Left lung (tissue), 10 donors: ENCODE data around the gene ZCCHC18. TPM values are rescaled to one million over a fixed set of nuclear protein-coding genes. Genes with fewer than 3 reads are reported as not detected.

Source experiments
- ATAC-seq: fragments of 200-7000 bp; cut with Tn5 transposase; one replicate; pipeline ENCODE4 v1.9.1; 2020; ENCODE audit warnings: moderate library complexity
- DNase-seq, 4 donors: peaks; one replicate each; pipeline ENCODE4 v3.0.0-alpha.2; 2013 to 2020
- H3K27ac ChIP-seq, 2 donors: fragments of 200-600 bp; sonication (generic) in 1 of 2; one replicate each; pipeline versions ENCODE4 v1.5.0 to v1.8.0; 2020 to 2021
- H3K27me3 ChIP-seq, 2 donors: fragments of 200-600 bp; sonication (generic) in 1 of 2; one replicate each; pipeline versions ENCODE4 v1.5.0 to v1.8.0; 2020 to 2021
- H3K36me3 ChIP-seq, 2 donors: fragments of 200-600 bp; sonication (generic) in 1 of 2; one replicate each; pipeline versions ENCODE4 v1.5.0 to v1.8.0; 2020 to 2021
- H3K4me1 ChIP-seq, 2 donors: fragments of 200-600 bp; one replicate each; pipeline ENCODE4 v1.8.0; 2021
- H3K4me3 ChIP-seq, 2 donors: fragments of 200-600 bp; sonication (generic) in 1 of 2; one replicate each; pipeline versions ENCODE4 v1.5.0 to v1.8.0; 2020 to 2021; ENCODE audit warnings: mild to moderate bottlenecking in 1 of 2
- H3K9me3 ChIP-seq, 2 donors: fragments of 200-600 bp; sonication (generic) in 1 of 2; one replicate each; pipeline versions ENCODE4 v1.5.0 to v1.8.0; 2020 to 2021
- CTCF ChIP-seq, 2 donors: fragments of 200-600 bp; sonication (generic) in 1 of 2; IDR thresholded peaks; one replicate each; pipeline versions ENCODE4 v1.5.0 to v1.8.0; 2021; ENCODE audit warnings: antibody characterized with exemption in 2 of 2
- intact Hi-C, 2 donors: fragments of 100-400 bp; cut with DNase I; formaldehyde crosslinking; loops; one replicate each; pipeline versions ENCODE4 v1.11.2 to v1.14.2; 2022
- polyA plus RNA-seq, 6 donors: library from polyadenylated mRNA; unstranded; fragments of 120-200 nt; gene quantifications; one replicate each; pipeline ENCODE4 v1.2.1, GENCODE V29; 2013; ENCODE audit not compliant: insufficient read length in 6 of 6
- total RNA-seq, 2 donors: library from RNA; stranded (reverse); fragmentation: NEBNext Ultra II Directional; extraction: Animal tissue kit (Norgen Biotek cat#: 25700); gene quantifications; one replicate each; pipeline ENCODE4 v1.2.1, GENCODE V29; 2021
- donor health status: DM: no; HTN: yes; CAD: no.
- donor health status: DM: no; HTN: no; CAD: no.

The ZCCHC18 gene
- total and polyA plus RNA-seq, 8 donors = 0.42 to 5.7 (median 4.8) TPM

DNA sequence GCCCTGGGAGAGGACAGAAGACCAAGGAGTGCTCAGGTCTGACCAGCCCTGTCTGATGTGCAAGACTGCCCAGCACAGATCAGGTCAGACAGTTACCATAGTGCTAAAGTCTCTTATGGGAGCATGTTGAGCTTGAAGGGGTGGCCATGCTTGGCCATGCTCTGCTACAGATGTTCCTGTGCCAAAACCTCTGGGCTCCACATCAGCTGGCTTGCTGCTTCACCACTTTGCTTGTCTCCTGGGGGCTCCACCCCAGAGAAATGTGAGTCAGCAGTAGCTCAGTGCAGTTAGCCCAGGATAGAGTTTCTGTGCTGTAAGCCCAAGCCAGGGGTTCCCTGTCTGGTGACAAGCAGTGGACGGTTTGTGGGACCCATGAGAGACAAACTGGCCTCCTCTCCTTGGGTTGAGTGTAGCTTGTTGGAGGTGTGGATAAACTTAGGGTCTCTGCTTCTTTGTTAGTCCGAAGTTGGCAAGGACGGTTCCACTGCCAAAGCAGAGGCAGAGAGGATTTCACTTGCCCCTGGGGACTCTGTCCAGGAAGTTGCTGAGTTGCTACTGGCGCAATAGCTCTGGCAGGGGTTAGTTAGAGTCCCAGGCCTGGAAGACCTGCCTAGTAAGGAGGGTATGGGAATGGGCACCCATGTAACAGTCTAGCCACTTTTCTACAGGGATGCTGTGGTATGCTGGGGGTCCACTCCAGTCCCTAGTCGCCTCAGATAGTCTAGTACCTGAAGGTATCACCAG is 27.6 kb upstream of the ZCCHC18 start:
- intact Hi-C loops = no loop called here
- DNase-seq = no peak
- no peaks in the 10 kb centered on the region for H3K27me3 ChIP-seq
- no peaks in the 10 kb centered on the region for H3K4me1 ChIP-seq
- no peaks in the 10 kb centered on the region for H3K36me3 ChIP-seq
- H3K27ac ChIP-seq = no peak overlapping the region
- TF ChIP-seq CTCF (IDR thresholded peaks at IDR 0.05) = no peak
- no peak for ATAC-seq
- H3K4me3 ChIP-seq = no peak overlapping the region
- H3K9me3 ChIP-seq = no peaks in the 10 kb centered on the region

DNA sequence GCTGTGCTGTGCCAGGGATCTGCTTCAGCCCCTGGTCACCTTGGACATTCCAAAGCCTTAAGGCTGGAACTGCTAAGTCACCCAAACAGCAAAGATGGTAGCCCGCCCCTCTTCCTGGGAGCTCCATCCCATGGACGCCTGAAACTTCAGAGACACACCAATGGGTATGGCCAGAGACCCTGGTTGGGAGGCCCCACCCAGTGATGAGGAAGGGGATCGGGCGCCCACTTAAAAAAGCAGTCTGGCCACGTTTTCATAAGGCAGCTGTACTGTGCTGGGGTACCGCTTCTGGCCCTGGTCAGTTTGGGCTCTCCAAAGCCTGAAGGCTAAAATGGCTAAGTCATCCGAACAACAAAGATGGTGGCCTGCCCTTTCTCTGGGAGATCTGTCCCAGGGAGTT is 26.8 kb upstream of the ZCCHC18 start:
- Histone ChIP-seq H3K27ac (no peak overlapping the region), H3K36me3 (no peaks in the 10 kb centered on the region), H3K27me3 (no peaks in the 10 kb centered on the region), H3K4me1 (no peaks in the 10 kb centered on the region), H3K4me3 (no peak overlapping the region), H3K9me3 (no peaks in the 10 kb centered on the region)
- DNase-seq (no peak), ATAC-seq (no peak)
- intact Hi-C loops = no loop called here
- TF ChIP-seq CTCF (IDR thresholded peaks at IDR 0.05) = no peak

GRCh38 chrX:104085919-104086318 is 26.4 kb upstream of the ZCCHC18 start:
- H3K27ac ChIP-seq = no peak overlapping the region
- no peak for ATAC-seq
- H3K27me3 ChIP-seq = peaks cover 0 to 2% of the 10 kb centered on the region in 2 donors
- no peak overlapping the region for H3K4me3 ChIP-seq
- no peak for TF ChIP-seq CTCF (IDR thresholded peaks at IDR 0.05)
- H3K9me3 ChIP-seq = no peaks in the 10 kb centered on the region
- DNase-seq = peak in 1 of 4 donors; percentile 21
- intact Hi-C loops = no loop called here
- H3K4me1 ChIP-seq = no peaks in the 10 kb centered on the region
- H3K36me3 ChIP-seq = no peaks in the 10 kb centered on the region

GRCh38 chrX:104098151-104098808 is 14.0 kb upstream of the ZCCHC18 start:
- peak; percentile 41 to 64 for TF ChIP-seq CTCF (IDR thresholded peaks at IDR 0.05)
- DNase-seq (peak in 2 of 4 donors; percentile 34 to 67), ATAC-seq (peak; percentile 89)

GRCh38 chrX:104098919-104099318 is 13.4 kb upstream of the ZCCHC18 start:
- Histone ChIP-seq H3K27ac (no peak overlapping the region), H3K27me3 (peaks cover 0 to 12% of the 10 kb centered on the region in 2 donors), H3K4me1 (no peaks in the 10 kb centered on the region), H3K9me3 (no peaks in the 10 kb centered on the region), H3K4me3 (no peak overlapping the region), H3K36me3 (no peaks in the 10 kb centered on the region)
- TF ChIP-seq CTCF (IDR thresholded peaks at IDR 0.05) = no peak
- intact Hi-C loops = no loop called here
- ATAC-seq (no peak), DNase-seq (no peak)

More at GRCh38 chrX:104098151-104098808, 14.0 kb upstream of the ZCCHC18 start:
- intact Hi-C loops = no loop called here
- Histone ChIP-seq H3K27me3 (peaks cover 0 to 12% of the 10 kb centered on the region in 2 donors), H3K4me3 (no peak overlapping the region), H3K36me3 (no peaks in the 10 kb centered on the region), H3K27ac (no peak overlapping the region), H3K4me1 (no peaks in the 10 kb centered on the region), H3K9me3 (no peaks in the 10 kb centered on the region)
